CD14-positive monocyte (primary cell): ENCODE results near the gene EXD2. TPM values are rescaled to one million over a fixed set of nuclear protein-coding genes. Genes with fewer than 3 reads are reported as not detected.

Experiments used
- DNase-seq, 3 donors: peaks; one replicate each; pipeline ENCODE4 v3.0.0-alpha.2; 2011 to 2022
- H2AFZ ChIP-seq: 2 replicates; pipeline ENCODE4 v1.6.0; 2012; ENCODE audit warnings: mild to moderate bottlenecking, low read depth, low read length, inconsistent platforms; ENCODE audit not compliant: insufficient read depth, poor library complexity, severe bottlenecking
- H3K27ac ChIP-seq, 2 donors: 1 replicate in 1 of 2; 2 replicates in 1 of 2; pipeline ENCODE4 v1.5.1; 2012 to 2013; ENCODE audit warnings: low read length in 2 of 2, control low read depth in 1 of 2, inconsistent platforms in 1 of 2, low read depth in 1 of 2, mild to moderate bottlenecking in 1 of 2
- H3K27me3 ChIP-seq, 2 donors: one replicate each; pipeline versions ENCODE4 v1.6.0 to v1.6.1; 2011 to 2013; ENCODE audit warnings: low read length in 2 of 2; ENCODE audit not compliant: control insufficient read depth in 2 of 2, insufficient read depth in 2 of 2
- H3K36me3 ChIP-seq, 2 donors: replicated peaks in 1 of 2; 1 replicate in 1 of 2; 2 replicates in 1 of 2; pipeline versions ENCODE4 v1.5.1 to v1.6.1; 2012 to 2013; ENCODE audit warnings: low read length in 2 of 2, control low read depth in 1 of 2, inconsistent platforms in 1 of 2, mild to moderate bottlenecking in 1 of 2; ENCODE audit not compliant: insufficient read depth in 2 of 2, control insufficient read depth in 1 of 2
- H3K4me1 ChIP-seq, 2 donors: 1 replicate in 1 of 2; 2 replicates in 1 of 2; pipeline versions ENCODE4 v1.5.1 to v1.6.1; 2012 to 2013; ENCODE audit warnings: low read length in 2 of 2, control low read depth in 1 of 2, inconsistent platforms in 1 of 2, mild to moderate bottlenecking in 1 of 2, moderate library complexity in 1 of 2; ENCODE audit not compliant: insufficient read depth in 2 of 2, control insufficient read depth in 1 of 2
- H3K4me2 ChIP-seq: replicated peaks from 2 replicates; pipeline ENCODE3; 2012; ENCODE audit warnings: low read length, moderate library complexity, mild to moderate bottlenecking; ENCODE audit not compliant: poor library complexity, severe bottlenecking; ENCODE audit errors: extremely low read depth
- H3K4me3 ChIP-seq, 3 experiments: fragments of 200-600 bp in 1 of 3; sonication (generic) in 1 of 3; replicated peaks in 1 of 3; 1 replicate in 2 of 3; 2 replicates in 1 of 3; pipeline ENCODE4 v1.5.1; 2011 to 2013; ENCODE audit warnings: low read length in 3 of 3, mild to moderate bottlenecking in 3 of 3, control low read depth in 2 of 3, low read depth in 2 of 3, inconsistent platforms in 1 of 3, moderate library complexity in 1 of 3
- H3K79me2 ChIP-seq: 2 replicates; pipeline ENCODE4 v1.6.0; 2012; ENCODE audit warnings: mild to moderate bottlenecking, control low read depth, inconsistent platforms, low read length, moderate library complexity; ENCODE audit not compliant: insufficient read depth
- H3K9ac ChIP-seq: 2 replicates; pipeline ENCODE4 v1.6.0; 2017; ENCODE audit warnings: low read length, mild to moderate bottlenecking; ENCODE audit not compliant: insufficient read depth, poor library complexity, severe bottlenecking
- H3K9me3 ChIP-seq, 2 donors: replicated peaks in 1 of 2; 1 replicate in 1 of 2; 2 replicates in 1 of 2; pipeline versions ENCODE4 v1.5.1 to v1.6.1; 2012 to 2013; ENCODE audit warnings: low read length in 2 of 2, control low read depth in 1 of 2; ENCODE audit not compliant: control insufficient read depth in 1 of 2, insufficient read depth in 1 of 2
- H4K20me1 ChIP-seq: 2 replicates; pipeline ENCODE4 v1.6.0; 2012; ENCODE audit warnings: mild to moderate bottlenecking, low read length, control low read depth, moderate library complexity; ENCODE audit not compliant: insufficient read depth
- H3K27ac Mint-ChIP-seq, 7 donors: one replicate each; pipeline ENCODE4 v1.8.0; 2020; ENCODE audit warnings: mild to moderate bottlenecking in 7 of 7, mixed read lengths in 7 of 7, moderate library complexity in 6 of 7, inconsistent platforms in 2 of 7
- H3K27me3 Mint-ChIP-seq, 3 donors: one replicate each; pipeline ENCODE4 v1.8.0; 2021 to 2022; ENCODE audit warnings: low read depth in 3 of 3, mild to moderate bottlenecking in 3 of 3, mixed read lengths in 3 of 3, moderate library complexity in 3 of 3, inconsistent platforms in 1 of 3
- H3K36me3 Mint-ChIP-seq, 2 donors: one replicate each; pipeline ENCODE4 v1.8.0; 2020; ENCODE audit warnings: mixed read lengths in 2 of 2, inconsistent platforms in 1 of 2, mild to moderate bottlenecking in 1 of 2
- H3K4me1 Mint-ChIP-seq: one replicate; pipeline ENCODE4 v1.8.0; 2020; ENCODE audit warnings: mild to moderate bottlenecking, mixed read lengths
- H3K4me3 Mint-ChIP-seq, 2 donors: one replicate each; pipeline ENCODE4 v1.8.0; 2020; ENCODE audit warnings: mild to moderate bottlenecking in 2 of 2, mixed read lengths in 2 of 2, moderate library complexity in 1 of 2
- H3K9me3 Mint-ChIP-seq, 7 donors: one replicate each; pipeline ENCODE4 v1.8.0; 2020 to 2022; ENCODE audit warnings: mixed read lengths in 7 of 7, mild to moderate bottlenecking in 6 of 7, moderate library complexity in 6 of 7, inconsistent platforms in 2 of 7
- WGBS: methylation state at CpG from one replicate; pipeline ENCODE4 v1.1.5; 2013; ENCODE audit warnings: missing lambda C conversion rate; ENCODE audit not compliant: insufficient coverage; 5-methylcytosine and 5-hydroxymethylcytosine counted together
- intact Hi-C, 2 donors: fragments of 100-400 bp; cut with micrococcal nuclease; formaldehyde crosslinking; loops; one replicate each; pipeline versions ENCODE4 v1.15.0 to v1.15.1; 2023
- polyA plus RNA-seq, 3 donors: library from polyadenylated mRNA; depleted of rRNA in 1 of 3; unstranded in 2 of 3; stranded (reverse) in 1 of 3; fragments of 300-500 nt in 2 of 3; fragments of >200 nt in 1 of 3; fragmentation: Illumina TruSeq in 2 of 3; gene quantifications; 1 replicate in 2 of 3; 2 replicates in 1 of 3; pipeline ENCODE4 v1.2.3, GENCODE V29; 2012 to 2021
- TF ChIP-seq, protein P1 (sequence below): fragments of 200-600 bp; IDR thresholded peaks from one replicate; pipeline ENCODE4 v1.8.0; 2022; ENCODE audit warnings: antibody characterized with exemption, mild to moderate bottlenecking

Gene EXD2
- polyA plus RNA-seq, 3 donors = 2.3 to 4.0 (median 3.1) TPM

DNA sequence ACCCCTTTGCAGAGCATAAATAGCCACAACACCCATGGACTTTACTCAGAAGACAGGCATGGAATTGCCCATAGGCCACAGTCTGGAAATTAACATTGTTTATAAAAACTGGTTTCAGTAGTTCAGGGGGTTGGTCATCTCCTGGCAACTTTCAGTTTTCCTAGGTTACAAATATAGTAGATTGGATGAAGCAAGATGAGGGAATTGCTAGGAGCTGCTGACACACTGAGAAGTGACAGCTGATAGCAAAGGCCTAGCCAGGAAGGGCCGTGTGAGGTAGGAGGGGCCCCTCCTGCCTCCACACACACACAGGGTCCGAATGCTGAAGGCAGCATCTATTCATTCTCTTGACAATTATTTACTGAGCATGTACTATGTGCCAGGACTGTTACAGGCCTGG lies 76.9 kb downstream of the EXD2 start:
- H3K4me2 ChIP-seq = no peak overlapping the region
- H3K9ac ChIP-seq = no peak overlapping the region
- TF ChIP-seq, protein P1, sequence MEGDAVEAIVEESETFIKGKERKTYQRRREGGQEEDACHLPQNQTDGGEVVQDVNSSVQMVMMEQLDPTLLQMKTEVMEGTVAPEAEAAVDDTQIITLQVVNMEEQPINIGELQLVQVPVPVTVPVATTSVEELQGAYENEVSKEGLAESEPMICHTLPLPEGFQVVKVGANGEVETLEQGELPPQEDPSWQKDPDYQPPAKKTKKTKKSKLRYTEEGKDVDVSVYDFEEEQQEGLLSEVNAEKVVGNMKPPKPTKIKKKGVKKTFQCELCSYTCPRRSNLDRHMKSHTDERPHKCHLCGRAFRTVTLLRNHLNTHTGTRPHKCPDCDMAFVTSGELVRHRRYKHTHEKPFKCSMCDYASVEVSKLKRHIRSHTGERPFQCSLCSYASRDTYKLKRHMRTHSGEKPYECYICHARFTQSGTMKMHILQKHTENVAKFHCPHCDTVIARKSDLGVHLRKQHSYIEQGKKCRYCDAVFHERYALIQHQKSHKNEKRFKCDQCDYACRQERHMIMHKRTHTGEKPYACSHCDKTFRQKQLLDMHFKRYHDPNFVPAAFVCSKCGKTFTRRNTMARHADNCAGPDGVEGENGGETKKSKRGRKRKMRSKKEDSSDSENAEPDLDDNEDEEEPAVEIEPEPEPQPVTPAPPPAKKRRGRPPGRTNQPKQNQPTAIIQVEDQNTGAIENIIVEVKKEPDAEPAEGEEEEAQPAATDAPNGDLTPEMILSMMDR = no peak

DNA sequence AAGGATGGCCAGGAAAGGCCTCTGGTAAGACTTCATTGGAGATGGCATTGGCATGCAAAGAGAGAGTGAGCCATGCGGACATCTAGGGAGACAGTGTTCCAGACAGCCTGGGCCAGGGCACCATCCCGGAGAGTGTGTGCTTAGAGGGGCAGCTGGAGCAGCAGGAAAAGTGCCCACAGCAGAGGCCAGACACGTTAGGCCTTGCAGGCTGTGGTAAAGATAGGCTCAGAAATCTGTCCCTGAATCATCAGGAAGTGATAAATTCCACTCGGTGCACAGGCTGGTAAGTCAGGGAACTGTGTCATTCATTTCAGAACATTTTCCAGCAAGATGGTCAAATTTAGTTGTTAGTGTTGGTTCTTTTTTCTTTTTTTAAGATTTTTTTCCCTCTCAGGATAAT lies 77.5 kb downstream of the EXD2 start:
- DNase-seq = no peak
- H3K27me3 Mint-ChIP-seq = peaks cover 9 to 18% (median 15%) of the 10 kb centered on the region in 3 donors
- no peak overlapping the region for H3K4me3 ChIP-seq
- no peaks in the 10 kb centered on the region for H4K20me1 ChIP-seq
- H3K27ac ChIP-seq = no peak overlapping the region
- H3K9ac ChIP-seq = no peak overlapping the region
- H3K4me1 ChIP-seq = no peaks in the 10 kb centered on the region
- intact Hi-C loops = no loop called here
- H3K36me3 Mint-ChIP-seq = no peaks in the 10 kb centered on the region
- no peaks in the 10 kb centered on the region for H3K79me2 ChIP-seq
- H3K4me3 Mint-ChIP-seq = no peak overlapping the region
- no peak overlapping the region for H3K4me2 ChIP-seq
- H3K36me3 ChIP-seq = no peaks in the 10 kb centered on the region
- H3K9me3 ChIP-seq = no peaks in the 10 kb centered on the region
- no peak overlapping the region for H3K27ac Mint-ChIP-seq
- H3K27me3 ChIP-seq = peaks cover 12 to 13% of the 10 kb centered on the region in 2 donors
- 81% methylated on average over 3 of the region's 4 CpGs for WGBS
- TF ChIP-seq, protein P1 = no peak
- H3K4me1 Mint-ChIP-seq = no peaks in the 10 kb centered on the region
- peaks cover 0 to 1% (median 0%) of the 10 kb centered on the region in 7 donors for H3K9me3 Mint-ChIP-seq
- no peak overlapping the region for H2AFZ ChIP-seq

More for the DNA sequence above, 76.9 kb downstream of the EXD2 start:
- Mint-ChIP-seq H3K27ac (no peak overlapping the region), H3K27me3 (peaks cover 14 to 23% (median 18%) of the 10 kb centered on the region in 3 donors), H3K4me1 (no peaks in the 10 kb centered on the region), H3K36me3 (no peaks in the 10 kb centered on the region), H3K9me3 (peaks cover 0 to 1% (median 0%) of the 10 kb centered on the region in 7 donors), H3K4me3 (no peak overlapping the region)
- no peak for DNase-seq
- no peaks in the 10 kb centered on the region for H3K79me2 ChIP-seq
- H4K20me1 ChIP-seq = no peaks in the 10 kb centered on the region
- no peaks in the 10 kb centered on the region for H3K9me3 ChIP-seq
- no peaks in the 10 kb centered on the region for H3K4me1 ChIP-seq
- no CpG with 5 or more reads among the region's 2 CpGs for WGBS
- peaks cover 17 to 18% of the 10 kb centered on the region in 2 donors for H3K27me3 ChIP-seq
- H3K27ac ChIP-seq = no peak overlapping the region
- intact Hi-C loops = no loop called here
- no peaks in the 10 kb centered on the region for H3K36me3 ChIP-seq
- no peak overlapping the region for H2AFZ ChIP-seq
- H3K4me3 ChIP-seq = no peak overlapping the region
